HCT116 (cell line): Measurements from ENCODE around the gene CA10. TPM values are rescaled to one million over a fixed set of nuclear protein-coding genes. Genes with fewer than 3 reads are reported as not detected.

Experiments
- ATAC-seq: fragments of 200-7000 bp; cut with Tn5 transposase; 2 replicates; pipeline ENCODE4 v1.9.1; 2020; ENCODE audit warnings: mild to moderate bottlenecking, moderate library complexity
- BruUV-seq: library from RNA; stranded (reverse); fragments of 400-500 nt; replicated peaks from 2 replicates; lab custom pipeline; 2021; lab: Mats Ljungman, UMichigan
- CTCF ChIA-PET: fragments of 300-600 bp; sonication (Branson Sonifier 250); formaldehyde crosslinking; loops from one replicate; lab custom pipeline; 2021; ENCODE audit warnings: antibody characterized with exemption; lab: Charles Lee
- POLR2A ChIA-PET: fragments of 300-600, 350-600 bp; sonication (Branson Sonifier 250); formaldehyde crosslinking; loops from one replicate; lab custom pipeline; 2021; ENCODE audit warnings: antibody characterized with exemption; lab: Charles Lee
- RAD21 ChIA-PET, 2 experiments: fragments of 300-600 bp; sonication (Branson Sonifier 250); formaldehyde crosslinking; loops; one replicate each; lab custom pipeline; 2023; ENCODE audit warnings: low total read pairs in 2 of 2; ENCODE audit not compliant: uncharacterized antibody in 2 of 2, unreplicated experiment in 2 of 2, low non-redundant PET in 1 of 2; lab: Charles Lee
- DNase-seq: peaks from one replicate; pipeline ENCODE4 v3.0.0-alpha.2; 2010; ENCODE audit warnings: low read depth, low spot score
- H2AFZ ChIP-seq: fragments of 200-600 bp; shearing (Covaris generic), sonication (generic); 2 replicates; pipeline ENCODE4 v1.6.1; 2017; ENCODE audit warnings: low read depth, mixed run types, mixed read lengths, antibody characterized with exemption, low read length; ENCODE audit not compliant: poor library complexity, severe bottlenecking
- H3K27ac ChIP-seq: 2 replicates; pipeline ENCODE4 v1.5.1; 2012; ENCODE audit warnings: low read depth, low read length
- H3K27me3 ChIP-seq: fragments of 200-600 bp; sonication (generic); 2 replicates; pipeline ENCODE4 v1.6.1; 2016; ENCODE audit warnings: mixed run types, low read length, mixed read lengths; ENCODE audit not compliant: insufficient read depth
- H3K36me3 ChIP-seq, 2 experiments: fragments of 200-500 bp in 1 of 2; fragments of 200-600 bp in 1 of 2; sonication (Bioruptor generic) in 1 of 2; sonication (generic) in 1 of 2; 2 replicates each; pipeline versions ENCODE4 v1.5.1 to v1.6.1; 2014 to 2016; ENCODE audit warnings: low read length in 2 of 2, inconsistent platforms in 1 of 2, mixed read lengths in 1 of 2, mixed run types in 1 of 2; ENCODE audit not compliant: insufficient read depth in 2 of 2, control insufficient read depth in 1 of 2
- H3K4me1 ChIP-seq, 2 experiments: fragments of 200-600 bp in 1 of 2; sonication (generic) in 1 of 2; 2 replicates each; pipeline versions ENCODE4 v1.5.1 to v1.6.1; 2012 to 2017; ENCODE audit warnings: low read length in 2 of 2, inconsistent platforms in 1 of 2, mild to moderate bottlenecking in 1 of 2, mixed read lengths in 1 of 2, mixed run types in 1 of 2, moderate library complexity in 1 of 2; ENCODE audit not compliant: insufficient read depth in 2 of 2, control insufficient read depth in 1 of 2
- H3K4me2 ChIP-seq: fragments of 200-600 bp; sonication (generic); 2 replicates; pipeline ENCODE4 v1.6.1; 2017; ENCODE audit warnings: mixed run types, low read length, mixed read lengths
- H3K4me3 ChIP-seq, 2 experiments: fragments of 200-600 bp in 1 of 2; sonication (generic) in 1 of 2; replicated peaks in 1 of 2; 2 replicates each; pipeline ENCODE4 v1.5.1; 2011 to 2016; ENCODE audit warnings: low read length in 2 of 2, control low read depth in 1 of 2, low read depth in 1 of 2, mild to moderate bottlenecking in 1 of 2, mixed read lengths in 1 of 2, mixed run types in 1 of 2
- H3K79me2 ChIP-seq: fragments of 200-600 bp; sonication (generic); 2 replicates; pipeline ENCODE4 v1.6.1; 2017; ENCODE audit warnings: mild to moderate bottlenecking, mixed run types, low read length, moderate library complexity, mixed read lengths; ENCODE audit not compliant: insufficient read depth
- H3K9ac ChIP-seq: fragments of 200-600 bp; sonication (generic); 2 replicates; pipeline ENCODE4 v1.6.1; 2016; ENCODE audit warnings: low read length, mixed read lengths
- H3K9me2 ChIP-seq: fragments of 200-600 bp; sonication (generic), shearing (Covaris generic); 2 replicates; pipeline ENCODE4 v1.6.1; 2017; ENCODE audit warnings: mixed run types, mild to moderate bottlenecking, moderate library complexity; ENCODE audit not compliant: insufficient read depth
- H3K9me3 ChIP-seq, 2 experiments: fragments of 200-500 bp in 1 of 2; fragments of 200-600 bp in 1 of 2; sonication (Bioruptor generic) in 1 of 2; sonication (generic) in 1 of 2; 2 replicates each; pipeline ENCODE4 v1.6.1; 2014 to 2017; ENCODE audit warnings: low read length in 2 of 2, mixed read lengths in 2 of 2, inconsistent platforms in 1 of 2, low read depth in 1 of 2, mild to moderate bottlenecking in 1 of 2, mixed run types in 1 of 2, moderate library complexity in 1 of 2; ENCODE audit not compliant: control insufficient read depth in 1 of 2, insufficient read depth in 1 of 2
- H4K20me1 ChIP-seq: fragments of 200-600 bp; sonication (generic), shearing (Covaris generic); 2 replicates; pipeline ENCODE4 v1.6.1; 2017; ENCODE audit warnings: mixed run types, mild to moderate bottlenecking, moderate library complexity; ENCODE audit not compliant: insufficient read depth
- EGR1 ChIP-seq: IDR thresholded peaks from 2 replicates; pipeline ENCODE4 v1.6.1; 2012; ENCODE audit warnings: low read depth
- ELF1 ChIP-seq: IDR thresholded peaks from 2 replicates; pipeline ENCODE4 v1.6.1; 2012; ENCODE audit warnings: low read depth, borderline replicate concordance
- RAD21 ChIP-seq: IDR thresholded peaks from 2 replicates; pipeline ENCODE4 v1.6.1; 2012; ENCODE audit warnings: low read depth, mild to moderate bottlenecking
- SRF ChIP-seq: IDR thresholded peaks from 2 replicates; pipeline ENCODE4 v1.6.1; 2012; ENCODE audit warnings: low read depth
- intact Hi-C: fragments of 100-400 bp; cut with micrococcal nuclease; formaldehyde crosslinking; loops from 2 replicates; pipeline ENCODE4 v1.10.0; 2022
- total RNA-seq: library from RNA; stranded (reverse); gene quantifications from one replicate; pipeline ENCODE4 v1.2.1, GENCODE V29; 2021; ENCODE audit not compliant: unreplicated experiment
- TF ChIP-seq, protein P1 (sequence below): IDR thresholded peaks from 2 replicates; pipeline ENCODE4 v1.6.1; 2012
- TF ChIP-seq, protein P2 (sequence below), 3 experiments: fragments of 200-600 bp in 1 of 3; sonication (generic) in 1 of 3; IDR thresholded peaks in 2 of 3; conservative IDR thresholded peaks in 1 of 3; 2 replicates each; pipeline ENCODE4 v1.5.1; 2012 to 2017; ENCODE audit warnings: low read depth in 2 of 3, low read length in 2 of 3, antibody characterized with exemption in 1 of 3, borderline replicate concordance in 1 of 3, control low read depth in 1 of 3, mild to moderate bottlenecking in 1 of 3, mixed read lengths in 1 of 3, mixed run types in 1 of 3, moderate library complexity in 1 of 3; ENCODE audit not compliant: insufficient read depth in 1 of 3
- TF ChIP-seq, protein P3 (sequence below): IDR thresholded peaks from 2 replicates; pipeline ENCODE4 v1.6.1; 2012

The CA10 gene
- total RNA-seq, 1 experiment from 2014 or later = not detected

DNA sequence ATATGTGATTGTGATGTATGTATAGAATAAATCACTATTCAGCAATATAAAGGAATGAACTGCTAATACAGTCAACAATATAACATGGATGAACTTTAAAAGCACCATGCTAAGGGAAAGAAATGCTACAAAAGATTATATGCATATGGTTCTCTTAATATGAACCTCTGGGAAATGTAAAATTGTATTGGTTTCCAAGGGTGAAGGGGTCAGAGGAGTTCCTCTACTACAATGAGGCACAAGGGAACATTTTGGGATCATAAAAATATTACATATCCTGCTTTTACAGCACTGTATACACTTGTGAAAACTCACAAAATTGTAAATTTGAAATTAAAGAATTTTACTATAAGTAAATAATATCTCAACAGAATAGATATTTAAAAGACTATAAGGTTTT, 111.4 kb downstream of the CA10 start:
- no peak overlapping the region for H3K4me3 ChIP-seq
- TF ChIP-seq, protein P1, sequence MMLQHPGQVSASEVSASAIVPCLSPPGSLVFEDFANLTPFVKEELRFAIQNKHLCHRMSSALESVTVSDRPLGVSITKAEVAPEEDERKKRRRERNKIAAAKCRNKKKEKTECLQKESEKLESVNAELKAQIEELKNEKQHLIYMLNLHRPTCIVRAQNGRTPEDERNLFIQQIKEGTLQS = no peak
- no peak for TF ChIP-seq SRF
- TF ChIP-seq, all 23 proteins: peak for 0
- ATAC-seq (no peak), DNase-seq (no peak)
- Histone ChIP-seq H4K20me1 (no peaks in the 10 kb centered on the region), H3K27ac (no peak overlapping the region), H2AFZ (no peak overlapping the region), H3K79me2 (no peaks in the 10 kb centered on the region), H3K4me1 (no peaks in the 10 kb centered on the region), H3K9me3 (peaks cover 8 to 21% of the 10 kb centered on the region in 2 experiments; a peak in 2 of 4 replicates), H3K27me3 (no peaks in the 10 kb centered on the region), H3K4me2 (no peak overlapping the region), H3K36me3 (no peaks in the 10 kb centered on the region), H3K9me2 (no peaks in the 10 kb centered on the region), H3K9ac (no peak overlapping the region)
- POLR2A ChIA-PET = no interaction called here
- BruUV-seq = no TSS peak
- CTCF ChIA-PET = no interaction called here
- intact Hi-C loops = no loop called here
- RAD21 ChIA-PET = no interaction called here

DNA sequence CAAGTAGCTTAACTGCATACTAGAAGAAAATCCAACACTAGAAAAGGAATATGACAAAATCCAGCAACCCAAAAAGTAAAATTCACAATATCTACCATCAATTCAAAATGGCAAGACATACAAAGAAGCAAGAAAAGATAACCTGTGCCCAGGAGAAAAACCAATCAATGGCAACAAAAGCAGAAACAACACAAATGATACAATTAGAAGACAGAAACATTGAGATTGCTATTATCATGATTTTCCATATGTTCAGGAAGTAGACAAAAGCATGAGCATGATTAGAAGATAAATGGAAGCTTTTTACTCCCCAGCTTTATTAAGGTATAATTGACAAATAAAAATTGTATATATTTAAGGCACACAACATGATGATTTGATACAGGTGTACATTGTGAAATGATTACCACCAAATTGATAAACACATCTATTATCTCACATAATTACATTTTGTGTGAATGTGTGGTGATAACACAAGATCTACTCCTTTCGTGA, 117.3 kb downstream of the CA10 start:
- Histone ChIP-seq H2AFZ (no peak overlapping the region), H3K27ac (no peak overlapping the region), H3K4me3 (no peak overlapping the region), H3K9ac (no peak overlapping the region), H4K20me1 (no peaks in the 10 kb centered on the region), H3K79me2 (no peaks in the 10 kb centered on the region), H3K36me3 (no peaks in the 10 kb centered on the region), H3K27me3 (no peaks in the 10 kb centered on the region), H3K4me1 (no peaks in the 10 kb centered on the region), H3K9me3 (peaks cover 14 to 22% of the 10 kb centered on the region in 2 experiments; a peak in 3 of 4 replicates), H3K9me2 (no peaks in the 10 kb centered on the region), H3K4me2 (no peak overlapping the region)
- no TSS peak for BruUV-seq
- intact Hi-C loops = no loop called here
- TF ChIP-seq, protein P2, sequence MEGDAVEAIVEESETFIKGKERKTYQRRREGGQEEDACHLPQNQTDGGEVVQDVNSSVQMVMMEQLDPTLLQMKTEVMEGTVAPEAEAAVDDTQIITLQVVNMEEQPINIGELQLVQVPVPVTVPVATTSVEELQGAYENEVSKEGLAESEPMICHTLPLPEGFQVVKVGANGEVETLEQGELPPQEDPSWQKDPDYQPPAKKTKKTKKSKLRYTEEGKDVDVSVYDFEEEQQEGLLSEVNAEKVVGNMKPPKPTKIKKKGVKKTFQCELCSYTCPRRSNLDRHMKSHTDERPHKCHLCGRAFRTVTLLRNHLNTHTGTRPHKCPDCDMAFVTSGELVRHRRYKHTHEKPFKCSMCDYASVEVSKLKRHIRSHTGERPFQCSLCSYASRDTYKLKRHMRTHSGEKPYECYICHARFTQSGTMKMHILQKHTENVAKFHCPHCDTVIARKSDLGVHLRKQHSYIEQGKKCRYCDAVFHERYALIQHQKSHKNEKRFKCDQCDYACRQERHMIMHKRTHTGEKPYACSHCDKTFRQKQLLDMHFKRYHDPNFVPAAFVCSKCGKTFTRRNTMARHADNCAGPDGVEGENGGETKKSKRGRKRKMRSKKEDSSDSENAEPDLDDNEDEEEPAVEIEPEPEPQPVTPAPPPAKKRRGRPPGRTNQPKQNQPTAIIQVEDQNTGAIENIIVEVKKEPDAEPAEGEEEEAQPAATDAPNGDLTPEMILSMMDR (IDR thresholded peaks at IDR 0.05 in 2 of 3, conservative IDR thresholded peaks at IDR 0.05 in 1 of 3; ENCODE audit: borderline replicate concordance in 1 of 3, insufficient read depth in 1 of 3, low read depth in 2 of 3, low read length in 2 of 3) = no peak
- TF ChIP-seq ELF1 (no peak), RAD21 (no peak), EGR1 (no peak)
- TF ChIP-seq, protein P1 = no peak
- TF ChIP-seq, protein P3, sequence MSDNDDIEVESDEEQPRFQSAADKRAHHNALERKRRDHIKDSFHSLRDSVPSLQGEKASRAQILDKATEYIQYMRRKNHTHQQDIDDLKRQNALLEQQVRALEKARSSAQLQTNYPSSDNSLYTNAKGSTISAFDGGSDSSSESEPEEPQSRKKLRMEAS = no peak
- no peak for DNase-seq
- RAD21 ChIA-PET = no interaction called here
- POLR2A ChIA-PET = no interaction called here
- CTCF ChIA-PET = no interaction called here
- ATAC-seq = no peak
